Measurements from ENCODE around the gene TNFRSF17. TPM values are rescaled to one million over a fixed set of nuclear protein-coding genes. Genes with fewer than 3 reads are reported as not detected.

Gene TNFRSF17
- total and polyA plus RNA-seq, 9 of the 15 experiments (the other 6 are each of a cell fraction or from before 2014, with no cell fraction given): not detected

GRCh38 chr16:11990702-11991390 is 25.8 kb downstream of the TNFRSF17 start:
- no peak overlapping the region for H3K4me2 ChIP-seq (ENCODE audit: insufficient read depth, low read length)
- 0 out of 2 replicates have a peak, but pooled peaks cover 4% of the 10 kb centered on the region for H4K20me1 ChIP-seq (replicated peaks; ENCODE audit: control insufficient read depth, insufficient read depth, low read length)
- BruUV-seq (replicated peaks): no TSS peak
- TF ChIP-seq CEBPG (CRISPR knock-in tag; IDR thresholded peaks at IDR 0.05): no peak
- TF ChIP-seq CEBPG (tag; conservative IDR thresholded peaks at IDR 0.05 in 1 of 2, IDR thresholded peaks at IDR 0.05 in 1 of 2): no peak
- no peak for TF ChIP-seq MBD1 (CRISPR knock-in tag; IDR thresholded peaks at IDR 0.05)
- no peak for TF ChIP-seq BRD9 (IDR thresholded peaks at IDR 0.05; ENCODE audit: low read depth, partially characterized antibody)
- TF ChIP-seq ZKSCAN3 (CRISPR knock-in tag; IDR thresholded peaks at IDR 0.05): no peak
- no peak for TF ChIP-seq ELF2 (CRISPR knock-in tag; IDR thresholded peaks at IDR 0.05)
- no peak for TF ChIP-seq GTF2B (IDR thresholded peaks at IDR 0.05; ENCODE audit: extremely low read depth, insufficient read length)
- no peak for TF ChIP-seq PATZ1 (CRISPR knock-in tag; IDR thresholded peaks at IDR 0.05; ENCODE audit: borderline replicate concordance)
- no peak for TF ChIP-seq ZNF165 (CRISPR knock-in tag; IDR thresholded peaks at IDR 0.05; ENCODE audit: borderline replicate concordance)
- no peak for TF ChIP-seq BRCA1 (IDR thresholded peaks at IDR 0.05)
- TF ChIP-seq BRCA1 (CRISPR knock-in tag; IDR thresholded peaks at IDR 0.05): no peak
- no peak for TF ChIP-seq ZSCAN32 (CRISPR knock-in tag; IDR thresholded peaks at IDR 0.05)
- no peak for TF ChIP-seq NR0B1 (IDR thresholded peaks at IDR 0.05; ENCODE audit: partially characterized antibody)
- no peak for TF ChIP-seq CTBP1 (IDR thresholded peaks at IDR 0.05; ENCODE audit: borderline replicate concordance)
- no peak overlapping the region for H3K9ac ChIP-seq (ENCODE audit: insufficient read depth in 1 of 2, low read depth in 2 of 2, low read length in 2 of 2)
- no peaks in the 10 kb centered on the region for H3K36me3 ChIP-seq (ENCODE audit: control insufficient read depth, insufficient read depth, low read length)
- ChIA-PET POLR2A (interaction anchor here (0.6 kb wide), 1 partner anchor 8 kb away, joined by 3 read pairs; no protein-coding TSS in a partner anchor), CTCF (ENCODE audit: low intra/inter-chr PET ratio) (interaction anchor here (0.5 kb wide), 1 partner anchor 25 kb away, joined by 3 read pairs; no protein-coding TSS in a partner anchor)
- intact Hi-C loops (cut with micrococcal nuclease): no loop called here
- peaks cover 9 to 10% of the 10 kb centered on the region in 2 experiments for H3K4me1 ChIP-seq (replicated peaks in 1 of 2; ENCODE audit: control insufficient read depth in 2 of 2, insufficient read depth in 2 of 2, low read length in 2 of 2)
- H3K9me1 ChIP-seq (ENCODE audit: control insufficient read depth, insufficient read depth, low read length): no peaks in the 10 kb centered on the region
- FAIRE-seq: no peak
- 67% methylated on average over 11 of the region's 11 CpGs for WGBS (ENCODE audit: insufficient coverage, low coverage, missing lambda C conversion rate)
- no peaks in the 10 kb centered on the region for H3K79me2 ChIP-seq (ENCODE audit: control insufficient read depth, insufficient read depth, low read length)
- ATAC-seq: no peak
- no peak overlapping the region for H3K27ac ChIP-seq (ENCODE audit: extremely low read depth, low read depth, low read length)
- no peak overlapping the region for H3K4me3 ChIP-seq
- DNase-seq (ENCODE audit: extremely low read depth in 1 of 4, low spot score in 3 of 4): no peak
- H3K9me3 ChIP-seq (replicated peaks; ENCODE audit: control insufficient read depth, insufficient read depth, low read depth, low read length): no peaks in the 10 kb centered on the region
- H2AFZ ChIP-seq (ENCODE audit: low read depth, low read length): no peak overlapping the region
- in situ Hi-C loops (cut with MboI): no loop called here
- no peaks in the 10 kb centered on the region for H3K27me3 ChIP-seq (ENCODE audit: control insufficient read depth in 2 of 2, insufficient read depth in 2 of 2, low read length in 2 of 2)

Measured in K562 (cell line).